GM19372 (cell line): ENCODE data around the gene TTC22.

ENCODE experiments used
- ATAC-seq: cut with Tn5 transposase; IDR thresholded peaks from one replicate; pipeline ENCODE4 v1.9.1; 2021; ENCODE audit warnings: mild to moderate bottlenecking, low read depth, moderate library complexity; ENCODE audit not compliant: unreplicated experiment

The TTC22 gene

GRCh38 chr1:54800899-54801759 is at the start of gene TTC22:
Gene TTC22, minus strand, starts transcription at chr1:54801323. Its CDS starts 160 bp downstream, at chr1:54801163.
- peak; percentile 92 for ATAC-seq

- no peak for ATAC-seq
Measured at GRCh38 chr1:54850737-54851136, 49.6 kb upstream of the TTC22 start.

GRCh38 chr1:54850069-54850730 is 49.1 kb upstream of the TTC22 start:
- ATAC-seq = no peak

- no peak for ATAC-seq
Measured at GRCh38 chr1:54849219-54850068, 48.3 kb upstream of the TTC22 start.

- no peak for ATAC-seq
Measured at GRCh38 chr1:54848134-54848948, 47.2 kb upstream of the TTC22 start.

GRCh38 chr1:54846716-54847284 is 45.7 kb upstream of the TTC22 start:
- ATAC-seq = no peak

- ATAC-seq = no peak
Measured at GRCh38 chr1:54846301-54846700, 45.2 kb upstream of the TTC22 start.

GRCh38 chr1:54845772-54846171 is 44.6 kb upstream of the TTC22 start:
- ATAC-seq = no peak

- no peak for ATAC-seq
Measured at GRCh38 chr1:54844564-54844963, 43.4 kb upstream of the TTC22 start.

GRCh38 chr1:54843449-54843848 is 42.3 kb upstream of the TTC22 start:
- ATAC-seq = no peak

- no peak for ATAC-seq
Measured at GRCh38 chr1:54842963-54843362, 41.8 kb upstream of the TTC22 start.

GRCh38 chr1:54842206-54842915 is 41.2 kb upstream of the TTC22 start:
- no peak for ATAC-seq

- no peak for ATAC-seq
Measured at GRCh38 chr1:54839824-54840223, 38.7 kb upstream of the TTC22 start.

- ATAC-seq = no peak
Measured at GRCh38 chr1:54838565-54839180, 37.5 kb upstream of the TTC22 start.

- ATAC-seq = no peak
Measured at GRCh38 chr1:54837002-54837853, 36.1 kb upstream of the TTC22 start.

GRCh38 chr1:54836594-54836993 is 35.5 kb upstream of the TTC22 start:
- ATAC-seq = no peak

- ATAC-seq = no peak
Measured at GRCh38 chr1:54835970-54836369, 34.8 kb upstream of the TTC22 start.
